HCT116 (cell line): Measurements from ENCODE around the gene PNO1.

Source experiments
- ATF3 ChIP-seq: IDR thresholded peaks from 2 replicates; pipeline ENCODE4 v1.6.1; 2012
- CEBPB ChIP-seq: IDR thresholded peaks from 2 replicates; pipeline ENCODE4 v1.6.1; 2012; ENCODE audit warnings: low read depth
- EZH2 ChIP-seq: fragments of 200-600 bp; sonication (generic); IDR thresholded peaks from 2 replicates; pipeline ENCODE4 v1.6.1; 2017; ENCODE audit warnings: antibody characterized with exemption, mixed run types
- EZH2phosphoT487 ChIP-seq: fragments of 200-600 bp; IDR thresholded peaks from 2 replicates; pipeline ENCODE4 v1.6.1; 2018; ENCODE audit warnings: antibody characterized with exemption, borderline replicate concordance
- FOSL1 ChIP-seq: IDR thresholded peaks from 2 replicates; pipeline ENCODE4 v1.6.1; 2012; ENCODE audit warnings: low read depth
- POLR2A ChIP-seq: IDR thresholded peaks from 2 replicates; pipeline ENCODE4 v1.7.0; 2011; ENCODE audit warnings: borderline replicate concordance; ENCODE audit not compliant: insufficient read depth, insufficient read length; ENCODE audit errors: extremely low read depth
- RAD21 ChIP-seq: IDR thresholded peaks from 2 replicates; pipeline ENCODE4 v1.6.1; 2012; ENCODE audit warnings: low read depth, mild to moderate bottlenecking
- TF ChIP-seq, protein P1 (sequence below), 3 experiments: fragments of 200-600 bp in 1 of 3; sonication (generic) in 1 of 3; IDR thresholded peaks in 2 of 3; conservative IDR thresholded peaks in 1 of 3; 2 replicates each; pipeline ENCODE4 v1.5.1; 2012 to 2017; ENCODE audit warnings: low read depth in 2 of 3, low read length in 2 of 3, antibody characterized with exemption in 1 of 3, borderline replicate concordance in 1 of 3, control low read depth in 1 of 3, mild to moderate bottlenecking in 1 of 3, mixed read lengths in 1 of 3, mixed run types in 1 of 3, moderate library complexity in 1 of 3; ENCODE audit not compliant: insufficient read depth in 1 of 3

- TF ChIP-seq POLR2A: no peak
- TF ChIP-seq, protein P1, sequence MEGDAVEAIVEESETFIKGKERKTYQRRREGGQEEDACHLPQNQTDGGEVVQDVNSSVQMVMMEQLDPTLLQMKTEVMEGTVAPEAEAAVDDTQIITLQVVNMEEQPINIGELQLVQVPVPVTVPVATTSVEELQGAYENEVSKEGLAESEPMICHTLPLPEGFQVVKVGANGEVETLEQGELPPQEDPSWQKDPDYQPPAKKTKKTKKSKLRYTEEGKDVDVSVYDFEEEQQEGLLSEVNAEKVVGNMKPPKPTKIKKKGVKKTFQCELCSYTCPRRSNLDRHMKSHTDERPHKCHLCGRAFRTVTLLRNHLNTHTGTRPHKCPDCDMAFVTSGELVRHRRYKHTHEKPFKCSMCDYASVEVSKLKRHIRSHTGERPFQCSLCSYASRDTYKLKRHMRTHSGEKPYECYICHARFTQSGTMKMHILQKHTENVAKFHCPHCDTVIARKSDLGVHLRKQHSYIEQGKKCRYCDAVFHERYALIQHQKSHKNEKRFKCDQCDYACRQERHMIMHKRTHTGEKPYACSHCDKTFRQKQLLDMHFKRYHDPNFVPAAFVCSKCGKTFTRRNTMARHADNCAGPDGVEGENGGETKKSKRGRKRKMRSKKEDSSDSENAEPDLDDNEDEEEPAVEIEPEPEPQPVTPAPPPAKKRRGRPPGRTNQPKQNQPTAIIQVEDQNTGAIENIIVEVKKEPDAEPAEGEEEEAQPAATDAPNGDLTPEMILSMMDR (IDR thresholded peaks at IDR 0.05 in 2 of 3, conservative IDR thresholded peaks at IDR 0.05 in 1 of 3; ENCODE audit: borderline replicate concordance in 1 of 3, insufficient read depth in 1 of 3, low read depth in 2 of 3, low read length in 2 of 3): no peak
- TF ChIP-seq CEBPB: no peak
- TF ChIP-seq ATF3: no peak
- TF ChIP-seq FOSL1: no peak
- TF ChIP-seq EZH2: no peak
- TF ChIP-seq EZH2phosphoT487: no peak
- no peak for TF ChIP-seq RAD21
Observed at GRCh38 chr2:68152681-68153347, 4.9 kb upstream of the PNO1 start.
